Measurements from ENCODE around the gene PRPF18.
A peak's percentile ranks its signal among the peaks of the same experiment; 100 is the strongest.

The PRPF18 gene

DNA sequence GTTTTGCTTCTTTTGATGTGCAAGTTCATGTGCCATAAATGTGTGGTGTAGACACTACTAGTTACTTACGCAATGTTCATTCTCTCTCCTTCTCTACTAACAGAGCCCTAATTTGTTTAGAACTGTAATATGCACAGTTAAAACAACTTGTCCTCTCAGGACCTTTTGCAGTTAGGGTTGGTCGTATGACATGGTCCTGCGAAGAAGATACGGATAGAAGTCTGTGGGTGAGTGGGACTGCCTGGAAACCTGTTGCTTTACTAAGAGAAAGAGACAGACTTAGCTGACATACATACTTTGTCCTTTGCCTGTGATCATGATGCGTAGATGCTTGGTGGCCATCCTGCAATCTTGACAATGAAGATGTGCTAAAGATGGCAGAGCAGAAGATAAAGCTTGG is 51.1 kb downstream of the PRPF18 start:
- DNase-seq (ENCODE audit: low spot score), result no peak

DNA sequence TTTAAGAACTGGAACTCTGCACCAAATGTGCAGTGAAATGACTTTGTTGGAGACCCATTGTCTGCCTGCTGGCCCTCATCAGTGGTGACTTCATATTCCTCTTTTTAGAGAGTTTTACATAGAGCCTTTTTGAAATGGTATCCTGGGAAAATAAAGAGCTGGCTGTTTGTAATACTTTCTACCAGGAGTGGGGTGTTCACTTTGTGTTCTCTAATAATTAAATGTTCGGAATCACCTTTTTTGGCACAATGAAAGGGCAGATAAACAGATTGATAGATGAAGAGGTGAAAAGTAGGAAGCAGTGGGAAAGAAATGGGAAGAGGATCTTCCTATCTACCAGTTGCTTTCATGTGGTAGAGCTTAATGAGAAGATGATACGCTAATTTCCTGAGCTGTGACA is 55.5 kb downstream of the PRPF18 start:
- no peak for DNase-seq (ENCODE audit: low spot score)

DNA sequence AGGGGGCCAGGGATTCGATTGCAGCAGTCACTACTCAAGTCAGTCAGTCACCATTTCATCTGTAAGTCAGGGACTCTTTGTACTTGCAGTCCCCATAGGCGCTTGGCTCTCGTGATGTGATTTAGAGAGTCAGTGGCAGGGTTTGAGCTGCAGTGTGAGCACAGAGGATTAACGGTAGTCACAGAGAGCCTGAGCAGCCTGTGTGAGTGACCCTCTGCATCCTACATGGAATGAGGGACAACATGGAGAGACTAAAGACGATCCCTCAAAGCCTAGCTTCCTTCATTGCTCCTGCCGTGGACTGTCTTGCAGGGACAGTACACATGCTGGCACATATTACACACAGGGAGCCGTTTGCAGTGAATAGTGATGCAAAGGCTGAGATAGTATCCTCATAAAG is 56.3 kb downstream of the PRPF18 start:
- DNase-seq (ENCODE audit: low spot score), result no peak

DNA sequence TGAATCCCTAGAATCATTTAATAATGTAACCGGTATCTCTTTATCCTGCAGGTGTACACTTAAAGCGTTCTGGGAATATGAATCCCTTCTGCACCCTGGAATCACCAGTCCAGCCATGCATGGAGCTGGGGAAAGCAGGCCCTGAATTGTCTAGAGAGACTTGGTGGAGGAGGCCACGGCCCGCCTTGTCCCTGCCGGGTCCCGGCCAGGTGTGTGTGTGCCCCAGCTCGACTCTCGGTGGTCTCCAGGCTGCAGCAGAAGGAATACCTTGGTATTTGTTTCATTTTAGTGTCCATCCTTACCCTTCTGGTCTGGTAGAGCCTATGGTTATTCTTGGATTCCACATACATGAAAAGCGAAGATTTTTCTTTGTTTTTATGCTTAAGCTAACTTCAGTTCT is 58.1 kb downstream of the PRPF18 start:
- no peak for DNase-seq (ENCODE audit: low spot score)

DNA sequence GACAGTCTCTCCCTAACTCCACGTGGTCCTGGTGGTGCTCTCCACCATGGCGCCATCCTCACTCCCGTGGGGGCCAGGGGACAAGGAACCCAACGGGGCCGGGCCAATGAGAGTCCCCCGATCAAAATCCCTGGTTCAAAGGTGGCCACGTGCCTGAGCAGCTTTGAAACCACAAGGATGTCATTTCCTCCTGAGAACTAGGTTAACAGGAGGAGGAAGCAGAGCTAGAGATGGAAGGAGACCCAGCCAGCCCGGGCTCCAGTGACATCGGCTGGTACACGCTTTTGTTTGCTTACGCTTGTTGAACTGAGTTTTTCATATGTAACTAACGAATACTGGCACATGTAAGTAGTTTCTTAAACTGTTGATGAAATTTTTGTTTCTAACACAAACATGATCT is 61.7 kb downstream of the PRPF18 start:
- no peak for DNase-seq (ENCODE audit: low spot score)

DNA sequence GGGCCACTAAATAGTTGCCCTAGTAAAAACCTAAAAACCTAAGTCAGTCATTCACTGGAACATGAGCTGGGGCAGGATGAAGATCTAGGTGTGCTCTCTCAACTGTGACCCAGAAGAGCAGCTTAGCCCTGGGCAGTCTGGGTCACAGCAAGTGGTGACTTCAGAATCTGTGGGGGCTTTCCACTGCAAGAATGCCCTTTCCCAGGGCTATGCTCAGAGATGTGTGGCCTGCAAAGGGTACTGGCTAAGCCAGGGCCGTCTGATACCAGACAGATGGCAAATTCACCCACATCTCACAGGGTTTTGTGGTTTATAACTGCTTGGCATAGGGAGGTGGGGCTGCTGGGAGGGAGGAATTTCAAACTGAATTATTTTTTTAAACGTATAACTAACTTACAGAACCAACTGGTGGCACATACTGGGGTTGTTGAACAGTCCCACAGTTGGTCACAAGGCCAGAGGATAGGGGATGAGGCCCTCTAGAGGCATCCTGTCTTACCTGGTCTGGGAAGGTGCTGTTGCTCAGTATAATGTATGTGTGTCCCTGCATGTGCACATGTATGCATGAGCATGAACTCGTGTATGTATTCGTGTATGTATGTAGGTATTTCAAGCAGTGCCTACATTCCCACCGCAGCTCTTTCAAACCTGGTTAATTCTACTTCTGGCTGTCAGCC is 63.2 kb downstream of the PRPF18 start:
- DNase-seq (ENCODE audit: low spot score), result no peak

DNA sequence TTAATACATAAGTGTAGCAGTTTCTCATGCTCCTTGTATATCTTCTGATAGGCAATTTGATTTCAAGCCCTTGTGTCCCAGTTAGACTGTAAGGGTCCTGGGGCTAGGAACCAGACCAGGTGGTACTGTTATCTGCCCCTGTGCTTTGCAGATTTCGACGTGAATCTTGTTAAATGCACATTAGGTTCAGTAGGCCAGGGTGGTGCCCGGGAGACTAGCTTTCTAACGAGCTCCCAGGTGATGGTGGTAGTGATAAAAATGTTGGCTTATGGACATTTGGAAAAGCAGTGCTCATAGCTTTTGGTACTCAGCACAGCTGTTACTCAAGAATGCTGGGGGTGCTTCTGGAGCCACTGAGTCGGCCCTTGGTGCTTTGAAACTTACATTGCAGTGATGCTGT is 64.2 kb downstream of the PRPF18 start:
- no peak for DNase-seq (ENCODE audit: low spot score)

DNA sequence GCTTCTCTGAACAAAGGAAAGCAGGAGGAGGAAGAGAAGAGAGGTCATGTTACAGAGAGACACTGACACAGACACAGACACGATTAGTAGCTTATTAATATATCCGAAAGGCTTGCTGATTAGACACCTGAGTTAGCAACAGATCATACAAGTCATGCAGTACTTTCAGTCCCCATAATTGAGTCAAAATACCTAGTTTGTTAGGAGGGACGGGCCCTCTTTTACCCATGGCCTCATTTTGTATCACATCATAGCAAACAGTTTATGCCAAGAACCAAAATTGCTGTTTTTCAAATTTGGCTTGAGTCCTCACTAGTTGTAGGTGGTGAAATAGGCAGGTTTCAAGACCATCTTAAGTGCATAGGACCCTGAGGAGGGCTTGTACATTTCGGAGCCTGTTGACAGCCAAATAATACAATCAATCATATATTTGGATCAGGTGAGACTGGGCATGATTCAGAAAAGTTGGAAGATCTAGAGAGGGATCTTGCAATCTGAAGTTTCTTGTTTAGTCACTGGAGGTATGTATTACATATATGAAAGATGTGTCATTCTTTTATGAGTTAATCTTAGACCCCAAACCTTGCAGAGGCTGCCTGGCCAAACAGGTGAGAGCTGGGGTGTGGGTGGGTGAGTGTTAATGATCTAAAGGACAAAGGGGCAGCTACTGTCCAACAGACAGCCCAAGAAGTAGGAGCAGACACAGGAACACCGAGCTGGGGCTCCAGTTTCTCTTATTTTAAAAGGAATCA is 65.4 kb downstream of the PRPF18 start:
- no peak for DNase-seq (ENCODE audit: low spot score)

DNA sequence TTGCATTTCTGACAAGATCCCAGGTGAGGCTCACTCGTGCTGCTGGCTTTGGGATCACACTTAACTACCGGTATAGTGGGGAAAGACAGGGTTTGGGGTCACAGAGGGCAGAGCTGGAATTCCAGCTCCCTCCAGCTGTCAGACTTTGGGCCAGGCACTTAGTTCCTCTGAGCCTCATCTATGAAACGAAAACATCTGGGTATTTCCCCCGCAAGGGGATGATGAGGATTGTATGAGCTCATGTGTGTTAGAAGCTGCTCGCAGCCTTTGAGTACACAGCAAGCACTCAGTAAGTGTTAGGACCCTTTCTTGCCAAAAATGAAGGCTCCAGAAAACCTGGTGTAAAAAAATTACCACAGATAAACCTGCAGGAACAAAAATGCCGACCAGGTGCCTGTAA is 66.1 kb downstream of the PRPF18 start:
- no peak for DNase-seq (ENCODE audit: low spot score)

DNA sequence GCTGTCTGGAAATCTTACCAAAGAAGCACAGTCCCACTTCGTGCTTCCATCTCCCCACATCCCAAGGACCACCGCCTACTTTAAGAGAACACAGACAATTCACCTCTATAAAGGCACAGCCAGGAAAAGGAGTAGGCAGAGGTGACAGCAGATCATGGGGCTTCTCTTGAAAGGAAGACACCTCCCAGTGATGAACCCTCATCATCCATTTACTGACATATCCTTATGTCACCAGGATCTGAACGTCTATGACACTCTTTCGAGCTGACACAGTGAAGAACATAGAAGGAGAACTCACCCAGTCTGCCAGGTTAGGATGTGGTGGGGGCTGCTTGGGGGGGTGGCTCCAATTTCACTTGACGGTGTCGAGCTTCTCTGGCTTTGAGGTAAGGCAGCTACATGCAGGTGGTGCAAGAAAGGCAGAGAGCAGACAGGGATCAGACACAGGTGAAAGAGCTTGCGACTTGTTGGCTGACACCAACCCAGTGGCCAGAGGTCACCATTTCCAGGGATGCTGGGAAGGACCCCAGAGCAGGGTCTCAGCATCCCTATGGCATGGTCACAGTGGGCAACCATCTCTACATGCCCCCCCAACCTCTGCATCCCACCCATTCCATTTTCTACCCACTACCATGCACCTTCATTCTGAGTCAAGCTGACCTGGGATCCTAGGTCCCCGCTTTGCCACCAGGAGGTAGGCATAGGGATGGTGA is 67.5 kb downstream of the PRPF18 start:
- no peak for DNase-seq (ENCODE audit: low spot score)

DNA sequence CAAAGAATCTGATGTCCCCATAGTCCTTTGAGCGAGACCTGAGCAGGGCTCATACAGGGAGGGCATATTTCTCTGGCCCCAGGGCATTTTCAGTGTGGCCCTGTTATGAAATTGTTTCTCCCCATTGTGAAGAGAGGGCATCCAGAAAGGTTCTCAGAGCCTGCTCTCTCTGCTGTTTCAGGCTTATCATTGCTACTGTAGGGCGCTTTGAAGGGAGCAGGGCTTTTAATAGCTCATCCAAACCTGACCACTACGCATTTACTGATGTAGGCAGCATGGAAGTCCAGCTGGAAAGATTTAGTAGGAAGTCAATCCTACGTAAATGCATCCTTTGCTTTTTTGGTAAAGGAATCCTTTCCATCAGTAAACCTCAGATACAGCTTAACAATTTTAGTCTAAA is 68.1 kb downstream of the PRPF18 start:
- DNase-seq (ENCODE audit: low spot score), result no peak

DNA sequence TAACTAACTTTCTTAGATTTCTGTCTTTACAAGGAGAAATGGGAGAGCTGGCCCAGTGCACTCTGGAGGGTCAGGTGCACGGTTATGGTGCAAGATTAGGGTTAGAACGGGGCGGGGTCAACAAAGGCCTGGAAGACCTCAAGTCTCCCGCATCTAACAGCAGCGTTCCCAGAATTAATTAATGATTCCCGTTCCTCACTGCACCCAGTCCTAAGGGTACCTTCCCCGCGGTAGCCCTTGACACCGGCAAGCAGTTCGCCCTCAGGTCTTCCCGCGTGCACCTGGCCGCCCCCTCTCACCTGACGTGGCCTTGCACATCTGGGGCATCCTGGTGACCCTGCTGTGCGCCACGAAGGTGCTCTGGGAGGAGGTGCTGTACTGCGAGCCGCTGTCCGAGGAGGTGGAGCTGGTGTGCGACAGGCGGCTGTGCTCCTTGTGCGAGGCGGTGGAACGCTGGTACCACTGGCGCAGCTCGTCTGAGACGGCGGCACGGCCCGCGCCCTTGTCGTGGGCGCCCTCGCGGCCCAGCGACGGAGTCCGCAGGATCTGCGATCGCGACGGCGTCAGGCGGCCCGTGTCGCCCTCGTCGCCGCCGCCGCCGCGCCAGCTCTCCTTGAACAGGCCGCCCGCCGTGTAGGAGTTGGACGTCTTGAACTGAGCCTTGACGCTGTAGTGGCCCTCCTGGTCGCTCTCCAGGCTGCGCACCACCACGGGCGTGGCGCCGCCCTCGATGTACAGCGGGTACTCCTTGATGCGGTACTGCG is 69.8 kb downstream of the PRPF18 start:
- no peak for DNase-seq (ENCODE audit: low spot score)

DNA sequence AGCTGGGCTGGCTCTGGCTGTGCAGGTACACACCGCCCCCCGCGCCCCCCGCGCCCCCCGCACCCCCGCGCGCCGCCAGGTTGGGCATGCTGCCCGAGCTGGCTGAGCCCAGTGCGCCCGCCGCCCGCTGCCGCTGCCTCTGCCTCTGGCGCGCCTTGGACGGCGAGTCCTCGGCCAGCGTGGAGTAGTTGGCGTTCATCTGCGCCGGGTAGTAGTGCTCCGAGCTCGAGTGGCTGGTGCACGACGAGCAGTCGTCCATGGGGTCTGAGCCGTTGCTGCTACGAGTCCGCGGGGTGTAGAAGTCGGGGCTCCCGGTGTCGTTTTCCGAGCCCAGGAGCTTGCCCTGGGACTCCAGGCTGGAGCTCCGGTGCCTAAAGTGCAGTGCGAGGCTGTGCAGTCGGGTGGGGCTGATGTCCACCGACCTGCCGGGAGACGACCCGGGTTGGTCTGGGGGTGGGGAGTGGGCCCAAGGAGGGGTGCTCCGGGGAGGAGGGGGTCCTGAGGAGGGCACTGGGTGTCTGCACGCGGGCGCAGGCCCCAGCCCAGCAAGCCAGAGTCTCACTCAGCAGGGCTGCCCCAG is 70.4 kb downstream of the PRPF18 start:
- DNase-seq (ENCODE audit: low spot score), result no peak

DNA sequence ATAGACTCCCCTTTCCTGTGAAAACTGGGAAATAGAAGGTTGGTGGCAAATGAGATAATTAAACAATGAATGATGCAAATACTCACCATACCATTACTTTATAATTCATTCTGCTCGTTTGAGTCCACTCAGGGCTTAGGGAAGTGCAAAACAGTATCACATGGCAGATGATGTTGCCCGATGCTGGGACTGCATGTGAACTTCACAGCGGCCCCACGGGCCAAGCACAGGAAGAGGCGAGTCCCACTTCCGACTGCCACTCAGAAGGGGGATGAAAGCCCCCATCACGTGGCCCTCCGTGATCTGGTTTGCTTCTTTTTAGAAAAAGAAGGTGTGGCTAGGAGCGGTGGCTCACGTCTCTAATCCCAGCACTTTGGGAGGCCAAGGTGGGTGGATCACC is 71.5 kb downstream of the PRPF18 start:
- DNase-seq (ENCODE audit: low spot score), result no peak

DNA sequence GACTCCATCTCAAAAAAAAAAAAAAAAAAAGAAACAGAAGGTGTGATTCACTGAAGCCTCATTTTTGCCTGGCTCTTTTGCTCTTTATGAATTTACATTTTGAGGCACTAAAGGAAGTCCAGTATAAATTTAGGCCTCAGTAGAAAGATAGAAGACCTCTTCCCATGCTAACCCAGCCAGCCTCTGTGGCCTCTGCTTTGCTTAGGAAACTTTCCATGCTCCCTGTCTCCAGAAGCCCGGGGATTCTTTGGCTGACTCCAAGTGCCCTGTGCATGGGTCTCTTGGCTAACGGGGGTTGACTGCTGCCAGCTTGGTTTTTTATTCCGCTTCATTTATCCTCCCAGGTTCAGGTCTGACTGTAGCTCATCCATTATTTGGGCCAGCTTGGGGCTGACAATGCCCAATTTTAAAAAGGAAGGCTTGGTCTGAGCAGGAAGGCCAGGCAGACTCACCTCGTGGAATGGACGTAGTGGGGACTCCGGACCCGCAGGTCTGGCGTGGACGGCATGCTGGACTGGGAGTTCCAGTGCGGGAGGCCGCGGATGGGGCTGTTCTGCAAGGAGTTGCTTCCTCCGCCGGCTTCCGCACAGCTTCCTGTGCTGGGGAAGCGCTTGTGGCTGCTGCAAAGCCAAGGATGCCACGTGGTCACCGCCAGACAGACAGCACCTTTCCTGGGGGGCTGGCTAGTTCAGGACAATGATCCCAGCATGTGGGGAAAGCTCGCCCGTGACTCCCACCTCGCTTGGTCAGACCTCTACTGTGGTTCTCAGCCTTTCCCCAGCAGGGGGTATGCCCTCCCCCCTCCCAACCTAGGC is 72.3 kb downstream of the PRPF18 start:
- no peak for DNase-seq (ENCODE audit: low spot score)

DNA sequence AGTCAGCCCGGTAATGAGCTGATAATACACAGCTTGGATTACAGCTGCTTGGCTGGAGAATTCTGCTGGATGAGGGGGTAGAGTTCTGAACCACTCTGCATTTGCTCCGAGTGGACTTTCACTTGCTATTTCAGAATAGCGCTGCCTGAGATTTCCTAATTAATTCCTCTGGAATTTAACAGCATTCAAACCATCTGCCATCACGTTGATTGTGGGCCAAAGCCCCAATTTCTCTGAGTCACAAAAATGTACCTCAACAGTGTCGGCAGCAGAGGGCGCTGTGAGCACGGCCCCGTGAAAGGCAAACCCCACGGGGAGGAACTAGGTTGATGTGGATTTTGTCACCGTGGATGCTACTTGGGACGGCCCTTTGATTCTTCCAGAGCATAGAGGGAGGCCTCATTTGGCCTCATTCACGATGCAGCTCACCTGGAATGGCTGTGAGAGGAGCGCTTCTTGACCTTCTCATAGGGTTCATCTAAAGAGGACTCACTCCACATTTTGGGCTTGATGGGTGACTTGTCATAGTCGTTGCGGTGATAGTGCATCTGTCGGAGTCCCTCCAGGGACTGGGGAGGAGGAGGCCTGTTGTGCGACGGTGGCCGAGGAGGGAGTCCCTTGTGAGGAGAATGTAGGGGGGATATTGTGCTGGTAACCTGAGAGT is 73.3 kb downstream of the PRPF18 start:
- peak; percentile 37 for DNase-seq (ENCODE audit: low spot score)

DNA sequence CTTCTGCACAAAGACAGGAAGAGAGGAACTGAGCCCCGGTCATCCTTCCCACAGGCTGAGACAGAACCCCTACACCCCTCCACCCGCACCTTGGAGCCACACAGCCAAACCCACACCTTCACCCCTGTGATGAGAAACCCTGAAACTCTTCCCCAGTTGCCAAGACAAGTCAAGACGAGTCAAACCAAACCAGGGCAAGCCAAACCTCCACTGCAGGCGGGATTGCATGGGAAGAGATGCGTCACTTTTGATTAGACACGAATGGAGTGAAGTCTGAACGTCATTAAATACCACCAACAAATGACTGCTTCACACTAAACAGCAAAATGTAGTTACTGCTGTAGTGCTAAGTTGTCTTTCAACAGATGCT is 73.8 kb downstream of the PRPF18 start:
- no peak for DNase-seq (ENCODE audit: low spot score)

DNA sequence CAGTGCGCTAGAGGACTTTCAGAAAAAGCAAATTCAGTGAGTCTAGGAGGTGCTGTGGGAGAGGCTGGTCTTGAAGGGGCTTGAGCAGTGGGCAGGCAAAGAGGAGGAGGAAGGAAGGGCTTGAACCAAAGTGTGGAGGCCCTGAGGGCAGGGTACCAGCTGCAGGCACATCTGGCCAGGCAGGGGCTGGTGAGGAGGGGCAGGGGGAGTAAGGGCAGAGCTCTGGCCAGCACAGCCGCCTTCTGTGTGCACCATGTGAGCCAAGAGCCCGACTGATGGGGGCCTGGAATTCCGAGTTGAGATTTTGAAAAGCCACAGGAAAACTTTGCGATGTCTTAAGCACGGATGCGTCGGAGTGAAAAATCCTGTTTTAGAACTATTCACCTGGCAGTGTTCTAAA is 74.5 kb downstream of the PRPF18 start:
- no peak for DNase-seq (ENCODE audit: low spot score)

DNA sequence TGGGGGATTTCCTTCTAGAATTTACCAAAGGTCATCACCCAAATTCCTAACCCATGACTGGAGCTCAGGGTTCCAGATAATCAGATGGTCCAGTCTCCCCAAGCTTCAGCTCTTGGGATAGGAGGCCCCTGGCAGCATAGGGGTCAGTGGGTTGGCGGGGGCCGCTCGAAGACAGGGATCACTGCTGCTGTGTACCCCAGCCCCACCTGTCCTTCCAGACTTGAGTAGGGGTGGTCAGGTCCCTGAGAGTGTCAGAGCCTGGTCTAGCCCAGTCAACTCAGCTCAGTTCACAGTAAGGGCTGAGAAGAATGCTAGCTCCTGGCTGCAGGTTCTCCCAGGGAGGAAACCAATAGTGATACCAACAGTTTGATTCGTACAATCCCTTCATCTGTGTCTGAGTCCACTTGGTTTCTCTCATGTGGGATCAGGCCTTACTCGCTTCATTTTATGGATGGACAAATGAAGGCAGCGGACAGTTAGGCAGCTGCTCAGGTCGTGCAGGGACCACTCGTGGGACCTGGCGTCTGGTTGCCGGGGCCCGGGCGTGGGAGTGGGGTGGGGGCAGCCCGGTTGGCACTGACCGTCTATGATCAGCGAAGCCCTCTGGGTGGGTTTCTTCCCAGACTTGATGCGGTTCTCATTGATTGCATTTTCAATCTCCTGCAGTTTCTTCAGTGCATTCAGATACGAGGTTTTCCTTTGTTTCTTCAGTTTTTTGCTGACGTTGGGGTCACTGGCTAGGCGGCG is 78.9 kb downstream of the PRPF18 start:
- DNase-seq (ENCODE audit: low spot score), result no peak

DNA sequence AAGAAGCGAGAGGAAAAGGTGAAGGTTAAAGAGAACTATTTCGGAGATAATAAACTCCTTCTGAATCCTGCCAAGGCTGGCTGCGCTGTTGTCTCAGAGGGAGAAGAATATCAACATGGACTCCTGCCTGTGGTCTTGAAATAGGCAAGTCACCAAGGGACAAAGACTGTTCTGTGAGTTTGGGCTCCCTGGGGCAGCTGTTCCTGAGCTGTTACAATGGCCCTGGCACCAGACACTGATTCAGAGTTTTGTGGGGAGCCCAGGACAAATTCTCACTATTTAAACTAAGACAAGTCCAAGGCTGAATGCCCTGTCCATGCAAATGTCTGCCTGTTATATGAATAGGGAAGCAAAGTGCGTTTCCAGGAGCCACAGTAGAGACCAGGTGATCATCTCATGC is 81.4 kb downstream of the PRPF18 start:
- DNase-seq (ENCODE audit: low spot score), result no peak
